Occipital lobe (tissue), 2 donors: Measurements from ENCODE around the gene HEXIM2. TPM values are rescaled to one million over a fixed set of nuclear protein-coding genes. Genes with fewer than 3 reads are reported as not detected.
A peak's percentile ranks its signal among the peaks of the same experiment; 100 is the strongest.
"Not testable (repeated sequence)": the region's sequence is repeated elsewhere in the genome, so short reads cannot be mapped to it uniquely, and the experiment has no call there.

ENCODE experiments used
- DNase-seq: peaks from one replicate; lab custom pipeline; 2025; lab: John Stamatoyannopoulos, UW
- total RNA-seq: library from RNA; depleted of rRNA; stranded (reverse); fragments of >200 nt; gene quantifications from one replicate; pipeline ENCODE4 v1.2.3, GENCODE V29; 2014

The HEXIM2 gene
- 8.1 TPM for total RNA-seq

GRCh38 chr17:45161288-45162024, at the start of gene HEXIM2:
TSS of gene HEXIM2 (plus strand) at chr17:45161875. CDS start at chr17:45162794, 919 bp downstream.
- peak; percentile 99 for DNase-seq

- DNase-seq, result no peak
Observed at GRCh38 chr17:45112559-45113423, 48.9 kb upstream of the HEXIM2 start.

- no peak for DNase-seq
Observed at GRCh38 chr17:45113424-45113754, 48.3 kb upstream of the HEXIM2 start.

- DNase-seq, result no peak
Observed at GRCh38 chr17:45114117-45114932, 47.4 kb upstream of the HEXIM2 start.

- DNase-seq, result no peak
Observed at GRCh38 chr17:45115015-45115625, 46.6 kb upstream of the HEXIM2 start.

GRCh38 chr17:45115871-45116270, 45.8 kb upstream of the HEXIM2 start:
- no peak for DNase-seq

GRCh38 chr17:45116434-45117016, 45.1 kb upstream of the HEXIM2 start:
- no peak for DNase-seq

- DNase-seq, result no peak
Observed at GRCh38 chr17:45117334-45117733, 44.3 kb upstream of the HEXIM2 start.

- no peak for DNase-seq
Observed at GRCh38 chr17:45117848-45118646, 43.6 kb upstream of the HEXIM2 start.

- no peak for DNase-seq
Observed at GRCh38 chr17:45118691-45119090, 43.0 kb upstream of the HEXIM2 start.

GRCh38 chr17:45119964-45120363, 41.7 kb upstream of the HEXIM2 start:
- DNase-seq, result no peak

GRCh38 chr17:45120558-45120957, 41.1 kb upstream of the HEXIM2 start:
- DNase-seq, result no peak

GRCh38 chr17:45121055-45121454, 40.6 kb upstream of the HEXIM2 start:
- no peak for DNase-seq

GRCh38 chr17:45123076-45123770, 38.5 kb upstream of the HEXIM2 start:
- DNase-seq, result no peak

GRCh38 chr17:45123930-45124796, 37.5 kb upstream of the HEXIM2 start:
- no peak for DNase-seq

GRCh38 chr17:45124797-45125122, 36.9 kb upstream of the HEXIM2 start:
- not testable (repeated sequence) for DNase-seq

GRCh38 chr17:45125509-45125908, 36.2 kb upstream of the HEXIM2 start:
- no peak for DNase-seq

GRCh38 chr17:45127207-45127547, 34.5 kb upstream of the HEXIM2 start:
- no peak for DNase-seq
